ENCODE data around the gene TRIM14.

The TRIM14 gene

DNA sequence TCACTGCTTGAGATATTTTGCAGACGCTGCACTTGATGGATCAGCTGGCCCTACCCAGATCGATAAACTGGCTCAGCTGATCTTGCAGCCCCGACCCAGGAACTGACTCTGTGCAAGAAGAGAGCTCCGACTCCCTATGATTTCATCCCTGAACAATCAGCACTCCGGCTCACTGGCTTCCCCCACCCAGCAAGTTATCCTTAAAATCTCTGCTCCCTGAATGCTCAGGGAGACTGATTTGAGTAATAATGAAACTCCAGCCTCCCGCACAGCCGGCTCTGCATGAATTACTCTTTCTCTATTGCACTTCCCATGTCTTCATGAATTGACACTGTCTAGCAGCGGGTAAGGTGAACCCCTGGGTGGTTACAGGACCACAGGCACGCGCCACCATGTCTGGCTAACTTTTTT, 79.4 kb downstream of the TRIM14 start:
- ATAC-seq, result no peak
- TF ChIP-seq ESRRG (CRISPR knock-in tag; IDR thresholded peaks at IDR 0.05) (no peak), TOX (CRISPR knock-in tag; IDR thresholded peaks at IDR 0.05; ENCODE audit: borderline replicate concordance) (no peak), BACH2 (CRISPR knock-in tag; IDR thresholded peaks at IDR 0.05; ENCODE audit: borderline replicate concordance) (no peak), SNAI2 (CRISPR knock-in tag; IDR thresholded peaks at IDR 0.05) (no peak), TCF4 (CRISPR knock-in tag; IDR thresholded peaks at IDR 0.05; ENCODE audit: borderline replicate concordance) (no peak), ZFP3 (CRISPR knock-in tag; IDR thresholded peaks at IDR 0.05) (no peak), ZNF565 (CRISPR knock-in tag; conservative IDR thresholded peaks at IDR 0.05; ENCODE audit: low read depth) (no peak), ISL1 (CRISPR knock-in tag; IDR thresholded peaks at IDR 0.05) (no peak), ZFP30 (CRISPR knock-in tag; IDR thresholded peaks at IDR 0.05) (no peak), ARNTL (CRISPR knock-in tag; IDR thresholded peaks at IDR 0.05; ENCODE audit: borderline replicate concordance, low read depth) (no peak), GLIS3 (CRISPR knock-in tag; IDR thresholded peaks at IDR 0.05) (no peak), PPARA (CRISPR knock-in tag; IDR thresholded peaks at IDR 0.05; ENCODE audit: borderline replicate concordance) (no peak), RARB (CRISPR knock-in tag; IDR thresholded peaks at IDR 0.05) (no peak), ZNF70 (CRISPR knock-in tag; IDR thresholded peaks at IDR 0.05) (no peak), OSR1 (CRISPR knock-in tag; IDR thresholded peaks at IDR 0.05) (no peak)
- TF ChIP-seq, protein P1, sequence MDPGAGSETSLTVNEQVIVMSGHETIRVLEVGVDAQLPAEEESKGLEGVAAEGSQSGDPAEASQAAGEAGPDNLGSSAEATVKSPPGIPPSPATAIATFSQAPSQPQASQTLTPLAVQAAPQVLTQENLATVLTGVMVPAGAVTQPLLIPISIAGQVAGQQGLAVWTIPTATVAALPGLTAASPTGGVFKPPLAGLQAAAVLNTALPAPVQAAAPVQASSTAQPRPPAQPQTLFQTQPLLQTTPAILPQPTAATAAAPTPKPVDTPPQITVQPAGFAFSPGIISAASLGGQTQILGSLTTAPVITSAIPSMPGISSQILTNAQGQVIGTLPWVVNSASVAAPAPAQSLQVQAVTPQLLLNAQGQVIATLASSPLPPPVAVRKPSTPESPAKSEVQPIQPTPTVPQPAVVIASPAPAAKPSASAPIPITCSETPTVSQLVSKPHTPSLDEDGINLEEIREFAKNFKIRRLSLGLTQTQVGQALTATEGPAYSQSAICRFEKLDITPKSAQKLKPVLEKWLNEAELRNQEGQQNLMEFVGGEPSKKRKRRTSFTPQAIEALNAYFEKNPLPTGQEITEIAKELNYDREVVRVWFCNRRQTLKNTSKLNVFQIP (CRISPR knock-in tag; IDR thresholded peaks at IDR 0.05; ENCODE audit: borderline replicate concordance, low read depth), result no peak
- TF ChIP-seq, protein P2, sequence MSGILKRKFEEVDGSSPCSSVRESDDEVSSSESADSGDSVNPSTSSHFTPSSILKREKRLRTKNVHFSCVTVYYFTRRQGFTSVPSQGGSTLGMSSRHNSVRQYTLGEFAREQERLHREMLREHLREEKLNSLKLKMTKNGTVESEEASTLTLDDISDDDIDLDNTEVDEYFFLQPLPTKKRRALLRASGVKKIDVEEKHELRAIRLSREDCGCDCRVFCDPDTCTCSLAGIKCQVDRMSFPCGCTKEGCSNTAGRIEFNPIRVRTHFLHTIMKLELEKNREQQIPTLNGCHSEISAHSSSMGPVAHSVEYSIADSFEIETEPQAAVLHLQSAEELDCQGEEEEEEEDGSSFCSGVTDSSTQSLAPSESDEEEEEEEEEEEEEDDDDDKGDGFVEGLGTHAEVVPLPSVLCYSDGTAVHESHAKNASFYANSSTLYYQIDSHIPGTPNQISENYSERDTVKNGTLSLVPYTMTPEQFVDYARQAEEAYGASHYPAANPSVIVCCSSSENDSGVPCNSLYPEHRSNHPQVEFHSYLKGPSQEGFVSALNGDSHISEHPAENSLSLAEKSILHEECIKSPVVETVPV (CRISPR knock-in tag; IDR thresholded peaks at IDR 0.05), result no peak
- TF ChIP-seq, protein P3, sequence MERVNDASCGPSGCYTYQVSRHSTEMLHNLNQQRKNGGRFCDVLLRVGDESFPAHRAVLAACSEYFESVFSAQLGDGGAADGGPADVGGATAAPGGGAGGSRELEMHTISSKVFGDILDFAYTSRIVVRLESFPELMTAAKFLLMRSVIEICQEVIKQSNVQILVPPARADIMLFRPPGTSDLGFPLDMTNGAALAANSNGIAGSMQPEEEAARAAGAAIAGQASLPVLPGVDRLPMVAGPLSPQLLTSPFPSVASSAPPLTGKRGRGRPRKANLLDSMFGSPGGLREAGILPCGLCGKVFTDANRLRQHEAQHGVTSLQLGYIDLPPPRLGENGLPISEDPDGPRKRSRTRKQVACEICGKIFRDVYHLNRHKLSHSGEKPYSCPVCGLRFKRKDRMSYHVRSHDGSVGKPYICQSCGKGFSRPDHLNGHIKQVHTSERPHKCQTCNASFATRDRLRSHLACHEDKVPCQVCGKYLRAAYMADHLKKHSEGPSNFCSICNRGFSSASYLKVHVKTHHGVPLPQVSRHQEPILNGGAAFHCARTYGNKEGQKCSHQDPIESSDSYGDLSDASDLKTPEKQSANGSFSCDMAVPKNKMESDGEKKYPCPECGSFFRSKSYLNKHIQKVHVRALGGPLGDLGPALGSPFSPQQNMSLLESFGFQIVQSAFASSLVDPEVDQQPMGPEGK (CRISPR knock-in tag; IDR thresholded peaks at IDR 0.05; ENCODE audit: borderline replicate concordance), result no peak
- TF ChIP-seq, protein P4, sequence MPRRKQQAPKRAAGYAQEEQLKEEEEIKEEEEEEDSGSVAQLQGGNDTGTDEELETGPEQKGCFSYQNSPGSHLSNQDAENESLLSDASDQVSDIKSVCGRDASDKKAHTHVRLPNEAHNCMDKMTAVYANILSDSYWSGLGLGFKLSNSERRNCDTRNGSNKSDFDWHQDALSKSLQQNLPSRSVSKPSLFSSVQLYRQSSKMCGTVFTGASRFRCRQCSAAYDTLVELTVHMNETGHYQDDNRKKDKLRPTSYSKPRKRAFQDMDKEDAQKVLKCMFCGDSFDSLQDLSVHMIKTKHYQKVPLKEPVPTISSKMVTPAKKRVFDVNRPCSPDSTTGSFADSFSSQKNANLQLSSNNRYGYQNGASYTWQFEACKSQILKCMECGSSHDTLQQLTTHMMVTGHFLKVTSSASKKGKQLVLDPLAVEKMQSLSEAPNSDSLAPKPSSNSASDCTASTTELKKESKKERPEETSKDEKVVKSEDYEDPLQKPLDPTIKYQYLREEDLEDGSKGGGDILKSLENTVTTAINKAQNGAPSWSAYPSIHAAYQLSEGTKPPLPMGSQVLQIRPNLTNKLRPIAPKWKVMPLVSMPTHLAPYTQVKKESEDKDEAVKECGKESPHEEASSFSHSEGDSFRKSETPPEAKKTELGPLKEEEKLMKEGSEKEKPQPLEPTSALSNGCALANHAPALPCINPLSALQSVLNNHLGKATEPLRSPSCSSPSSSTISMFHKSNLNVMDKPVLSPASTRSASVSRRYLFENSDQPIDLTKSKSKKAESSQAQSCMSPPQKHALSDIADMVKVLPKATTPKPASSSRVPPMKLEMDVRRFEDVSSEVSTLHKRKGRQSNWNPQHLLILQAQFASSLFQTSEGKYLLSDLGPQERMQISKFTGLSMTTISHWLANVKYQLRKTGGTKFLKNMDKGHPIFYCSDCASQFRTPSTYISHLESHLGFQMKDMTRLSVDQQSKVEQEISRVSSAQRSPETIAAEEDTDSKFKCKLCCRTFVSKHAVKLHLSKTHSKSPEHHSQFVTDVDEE (CRISPR knock-in tag; IDR thresholded peaks at IDR 0.05), result no peak
- TF ChIP-seq, protein P5, sequence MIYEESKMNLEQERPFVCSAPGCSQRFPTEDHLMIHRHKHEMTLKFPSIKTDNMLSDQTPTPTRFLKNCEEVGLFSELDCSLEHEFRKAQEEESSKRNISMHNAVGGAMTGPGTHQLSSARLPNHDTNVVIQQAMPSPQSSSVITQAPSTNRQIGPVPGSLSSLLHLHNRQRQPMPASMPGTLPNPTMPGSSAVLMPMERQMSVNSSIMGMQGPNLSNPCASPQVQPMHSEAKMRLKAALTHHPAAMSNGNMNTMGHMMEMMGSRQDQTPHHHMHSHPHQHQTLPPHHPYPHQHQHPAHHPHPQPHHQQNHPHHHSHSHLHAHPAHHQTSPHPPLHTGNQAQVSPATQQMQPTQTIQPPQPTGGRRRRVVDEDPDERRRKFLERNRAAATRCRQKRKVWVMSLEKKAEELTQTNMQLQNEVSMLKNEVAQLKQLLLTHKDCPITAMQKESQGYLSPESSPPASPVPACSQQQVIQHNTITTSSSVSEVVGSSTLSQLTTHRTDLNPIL (CRISPR knock-in tag; IDR thresholded peaks at IDR 0.05; ENCODE audit: low read depth), result no peak

DNA sequence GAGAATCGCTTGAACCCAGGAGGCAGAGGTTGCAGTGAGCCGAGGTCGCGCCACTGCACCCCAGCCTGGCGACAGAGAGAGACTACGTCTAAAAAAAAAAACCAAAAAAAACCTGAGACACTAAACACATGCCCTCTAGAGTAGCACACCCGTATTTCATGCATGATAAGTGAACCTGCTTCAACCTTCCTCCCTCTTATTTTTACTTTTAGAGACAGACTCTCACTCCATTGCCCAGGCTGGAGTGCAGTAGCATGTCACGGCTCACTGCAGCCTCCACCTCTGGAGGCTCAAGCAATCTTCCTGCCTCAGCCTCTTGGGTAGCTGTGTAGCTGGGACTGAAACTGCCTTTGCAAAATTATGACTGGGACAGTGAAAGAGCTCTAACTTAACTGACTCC, 80.1 kb downstream of the TRIM14 start:
- TF ChIP-seq CSDC2 (CRISPR knock-in tag; IDR thresholded peaks at IDR 0.05) (no peak), ZNF8 (CRISPR knock-in tag; IDR thresholded peaks at IDR 0.05) (no peak), SNAI2 (CRISPR knock-in tag; IDR thresholded peaks at IDR 0.05) (no peak), ZNF70 (CRISPR knock-in tag; IDR thresholded peaks at IDR 0.05) (no peak)
- TF ChIP-seq, protein P5 (CRISPR knock-in tag; IDR thresholded peaks at IDR 0.05; ENCODE audit: low read depth), result no peak
- TF ChIP-seq, protein P3 (CRISPR knock-in tag; IDR thresholded peaks at IDR 0.05; ENCODE audit: borderline replicate concordance), result no peak
- ATAC-seq, result no peak
